ENCODE data around the gene PIGN.

The PIGN gene

DNA sequence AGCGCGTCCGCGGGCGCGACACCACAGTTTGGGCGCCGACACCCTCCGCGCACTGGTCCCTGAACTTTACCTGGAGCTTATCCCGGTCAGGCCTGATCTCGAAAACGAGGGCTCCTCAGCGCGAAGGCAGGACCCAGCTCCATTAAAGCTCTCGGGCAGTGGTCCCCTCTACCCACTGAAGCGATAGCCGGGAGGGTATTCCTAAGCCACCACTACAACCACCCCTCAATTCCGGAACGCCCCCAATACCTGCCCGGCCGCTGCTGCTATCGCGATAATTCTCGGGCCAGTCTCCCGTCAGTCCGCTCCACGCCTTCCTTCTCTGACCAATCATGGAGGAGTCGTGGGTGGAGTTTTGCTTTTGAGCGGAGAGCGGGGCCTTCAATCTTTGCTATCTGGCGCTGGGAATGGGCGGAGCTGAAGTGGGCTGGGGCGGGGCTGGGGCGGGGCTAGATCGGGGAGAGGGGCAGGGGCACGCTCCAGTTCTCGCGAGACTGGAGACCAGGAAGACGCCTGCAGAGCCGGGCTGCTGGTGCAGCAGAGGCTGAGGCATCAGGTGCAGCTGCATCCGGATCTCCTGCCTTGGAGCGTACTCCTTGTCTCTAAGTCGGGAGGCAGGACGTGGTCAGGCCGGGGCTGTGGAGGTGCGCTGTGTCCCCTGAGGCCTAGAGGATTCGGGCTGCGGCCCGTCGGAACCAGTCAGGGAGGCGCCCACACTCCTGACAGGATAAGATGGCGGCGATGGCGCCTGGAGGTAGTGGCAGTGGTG is at the start of gene PIGN, which contains the start of gene RELCH:
PIGN (minus strand) TSS at position 283 of the 769 bp plus-strand sequence. CDS start 25,703 bp downstream, outside the sequence.
RELCH (plus strand) TSS at position 482 of the 769 bp plus-strand sequence; CDS start at position 733, 251 bp downstream.
- Mint-ChIP-seq H3K4me1 (peaks cover 55% of the 10 kb centered on the region), H3K36me3 (ENCODE audit: insufficient read depth) (peaks cover 19% of the 10 kb centered on the region)
- DNase-seq (ENCODE audit: low spot score in 2 of 2), result peak; percentile 85 to 94

GRCh38 chr18:62236252-62236651 is 49.4 kb upstream of the PIGN start:
- no peak overlapping the region for H3K4me3 Mint-ChIP-seq
- no peaks in the 10 kb centered on the region for H3K27me3 Mint-ChIP-seq
- H3K27ac Mint-ChIP-seq (ENCODE audit: low read depth), result peak overlapping the region; percentile 47
- H3K4me1 Mint-ChIP-seq, result peaks cover 25% of the 10 kb centered on the region
- peaks cover 24% of the 10 kb centered on the region for H3K36me3 Mint-ChIP-seq (ENCODE audit: insufficient read depth)
- H3K9me3 Mint-ChIP-seq, result no peaks in the 10 kb centered on the region
- ATAC-seq (replicated peaks; ENCODE audit: extremely low read depth, poor library complexity, severe bottlenecking) (no peak), DNase-seq (ENCODE audit: low spot score in 2 of 2) (no peak)

More for the DNA sequence above, at the start of gene PIGN, which contains the start of gene RELCH:
- peak within 1 kb of the TSS; percentile 98 for H3K27ac Mint-ChIP-seq (ENCODE audit: low read depth)
- H3K4me3 Mint-ChIP-seq, result peak within 1 kb of the TSS; percentile 100
- no peaks in the 10 kb centered on the region for H3K27me3 Mint-ChIP-seq
- H3K9me3 Mint-ChIP-seq, result no peaks in the 10 kb centered on the region
- ATAC-seq (replicated peaks; ENCODE audit: extremely low read depth, poor library complexity, severe bottlenecking), result peak; percentile 95

GRCh38 chr18:62226047-62226446 is 39.2 kb upstream of the PIGN start:
- Mint-ChIP-seq H3K36me3 (ENCODE audit: insufficient read depth) (peaks cover 42% of the 10 kb centered on the region), H3K4me3 (no peak overlapping the region), H3K9me3 (no peaks in the 10 kb centered on the region), H3K27ac (ENCODE audit: low read depth) (no peak overlapping the region), H3K27me3 (no peaks in the 10 kb centered on the region), H3K4me1 (no peaks in the 10 kb centered on the region)
- ATAC-seq (replicated peaks; ENCODE audit: extremely low read depth, poor library complexity, severe bottlenecking), result no peak
- no peak for DNase-seq (ENCODE audit: low spot score in 2 of 2)

DNA sequence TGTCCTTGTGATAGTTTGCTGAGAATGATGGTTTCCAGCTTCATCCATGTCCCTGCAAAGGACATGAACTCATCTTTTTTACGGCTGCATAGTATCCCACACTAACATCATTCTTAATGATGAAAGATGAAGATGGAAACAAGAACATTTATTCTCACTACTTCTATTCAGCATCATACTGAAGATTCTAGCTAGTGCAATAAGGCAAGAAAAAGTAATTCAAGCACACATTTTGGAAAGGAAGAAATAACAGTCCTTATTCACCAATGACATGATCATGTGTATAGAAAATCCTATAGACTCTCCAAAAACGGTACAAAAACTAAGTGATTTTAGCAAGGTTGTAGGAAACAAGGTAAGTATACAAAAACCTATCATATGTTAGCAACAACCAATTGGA is 37.4 kb upstream of the PIGN start:
- Mint-ChIP-seq H3K4me3 (no peak overlapping the region), H3K36me3 (ENCODE audit: insufficient read depth) (peaks cover 31% of the 10 kb centered on the region), H3K9me3 (no peaks in the 10 kb centered on the region), H3K27ac (ENCODE audit: low read depth) (no peak overlapping the region), H3K4me1 (no peaks in the 10 kb centered on the region), H3K27me3 (no peaks in the 10 kb centered on the region)
- DNase-seq (ENCODE audit: low spot score in 2 of 2) (no peak), ATAC-seq (replicated peaks; ENCODE audit: extremely low read depth, poor library complexity, severe bottlenecking) (no peak)

- ATAC-seq (replicated peaks; ENCODE audit: extremely low read depth, poor library complexity, severe bottlenecking), result no peak
- Mint-ChIP-seq H3K4me1 (peaks cover 23% of the 10 kb centered on the region), H3K27ac (ENCODE audit: low read depth) (no peak overlapping the region), H3K36me3 (ENCODE audit: insufficient read depth) (peaks cover 12% of the 10 kb centered on the region), H3K9me3 (no peaks in the 10 kb centered on the region), H3K27me3 (no peaks in the 10 kb centered on the region), H3K4me3 (no peak overlapping the region)
- no peak for DNase-seq (ENCODE audit: low spot score in 2 of 2)
Observed at GRCh38 chr18:62214790-62215189, 27.9 kb upstream of the PIGN start.

DNA sequence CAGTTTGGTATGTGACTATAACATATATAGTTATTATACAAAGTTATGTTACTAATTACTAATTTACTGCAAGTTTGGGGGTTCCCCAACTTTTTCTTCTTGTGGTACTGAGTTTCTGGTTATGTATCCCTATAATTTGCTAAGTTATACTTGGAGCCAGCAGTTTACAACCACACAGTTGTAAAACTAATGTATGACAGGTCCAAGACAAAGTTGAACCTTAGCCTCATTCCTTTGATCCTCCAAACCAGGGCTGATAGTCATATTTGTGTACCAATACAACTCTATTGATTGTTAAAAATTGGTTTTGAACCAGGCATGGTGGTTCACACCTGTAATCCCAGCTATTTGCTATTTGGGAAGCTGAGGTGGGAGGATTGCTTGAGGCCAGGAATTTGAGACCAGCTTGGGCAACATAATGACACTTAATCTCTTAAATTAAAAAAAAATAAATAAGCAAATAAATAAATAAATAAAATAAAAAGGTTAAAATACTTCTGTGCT is 24.5 kb upstream of the PIGN start:
- Mint-ChIP-seq H3K36me3 (ENCODE audit: insufficient read depth) (peaks cover 12% of the 10 kb centered on the region), H3K4me1 (peaks cover 52% of the 10 kb centered on the region), H3K27ac (ENCODE audit: low read depth) (no peak overlapping the region), H3K9me3 (no peaks in the 10 kb centered on the region), H3K4me3 (no peak overlapping the region), H3K27me3 (no peaks in the 10 kb centered on the region)
- DNase-seq (ENCODE audit: low spot score in 2 of 2) (no peak), ATAC-seq (replicated peaks; ENCODE audit: extremely low read depth, poor library complexity, severe bottlenecking) (no peak)

GRCh38 chr18:62210138-62210537 is 23.3 kb upstream of the PIGN start:
- H3K36me3 Mint-ChIP-seq (ENCODE audit: insufficient read depth), result peaks cover 12% of the 10 kb centered on the region
- peaks cover 55% of the 10 kb centered on the region for H3K4me1 Mint-ChIP-seq
- H3K4me3 Mint-ChIP-seq, result no peak overlapping the region
- no peak overlapping the region for H3K27ac Mint-ChIP-seq (ENCODE audit: low read depth)
- ATAC-seq (replicated peaks; ENCODE audit: extremely low read depth, poor library complexity, severe bottlenecking) (no peak), DNase-seq (ENCODE audit: low spot score in 2 of 2) (no peak)
- no peaks in the 10 kb centered on the region for H3K9me3 Mint-ChIP-seq
- H3K27me3 Mint-ChIP-seq, result no peaks in the 10 kb centered on the region

GRCh38 chr18:62209046-62209445 is 22.2 kb upstream of the PIGN start:
- Mint-ChIP-seq H3K9me3 (no peaks in the 10 kb centered on the region), H3K27ac (ENCODE audit: low read depth) (no peak overlapping the region), H3K4me3 (no peak overlapping the region), H3K36me3 (ENCODE audit: insufficient read depth) (peaks cover 7% of the 10 kb centered on the region), H3K4me1 (peaks cover 50% of the 10 kb centered on the region), H3K27me3 (no peaks in the 10 kb centered on the region)
- ATAC-seq (replicated peaks; ENCODE audit: extremely low read depth, poor library complexity, severe bottlenecking) (no peak), DNase-seq (ENCODE audit: low spot score in 2 of 2) (no peak)

- H3K27me3 Mint-ChIP-seq, result no peaks in the 10 kb centered on the region
- no peak overlapping the region for H3K27ac Mint-ChIP-seq (ENCODE audit: low read depth)
- ATAC-seq (replicated peaks; ENCODE audit: extremely low read depth, poor library complexity, severe bottlenecking) (no peak), DNase-seq (ENCODE audit: low spot score in 2 of 2) (no peak)
- H3K36me3 Mint-ChIP-seq (ENCODE audit: insufficient read depth), result no peaks in the 10 kb centered on the region
- no peak overlapping the region for H3K4me3 Mint-ChIP-seq
- H3K9me3 Mint-ChIP-seq, result no peaks in the 10 kb centered on the region
- H3K4me1 Mint-ChIP-seq, result peaks cover 54% of the 10 kb centered on the region
Observed at GRCh38 chr18:62206593-62206992, 19.7 kb upstream of the PIGN start.

DNA sequence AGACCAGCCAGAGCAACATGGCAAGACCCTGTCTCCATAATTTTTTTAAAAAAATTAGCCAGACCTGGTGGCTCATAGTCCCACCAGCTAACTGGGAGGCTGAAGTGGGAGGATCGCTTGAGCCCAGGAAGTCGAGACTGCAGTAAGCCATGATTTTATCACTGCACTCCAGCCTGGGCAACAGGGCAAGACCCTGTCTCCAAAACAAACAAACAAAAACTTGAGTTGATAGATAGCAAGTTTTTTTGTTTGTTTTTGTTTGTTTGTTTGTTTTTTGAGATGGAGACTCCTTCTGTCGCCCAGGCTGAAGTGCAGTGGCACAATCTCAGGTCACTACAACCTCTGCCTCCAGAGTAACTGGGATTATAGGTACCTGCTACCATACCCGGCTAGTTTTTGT is 19.0 kb upstream of the PIGN start:
- ATAC-seq (replicated peaks; ENCODE audit: extremely low read depth, poor library complexity, severe bottlenecking) (no peak), DNase-seq (ENCODE audit: low spot score in 2 of 2) (no peak)
- no peak overlapping the region for H3K27ac Mint-ChIP-seq (ENCODE audit: low read depth)
- H3K36me3 Mint-ChIP-seq (ENCODE audit: insufficient read depth), result no peaks in the 10 kb centered on the region
- peaks cover 54% of the 10 kb centered on the region for H3K4me1 Mint-ChIP-seq
- H3K9me3 Mint-ChIP-seq, result no peaks in the 10 kb centered on the region
- no peak overlapping the region for H3K4me3 Mint-ChIP-seq
- no peaks in the 10 kb centered on the region for H3K27me3 Mint-ChIP-seq

DNA sequence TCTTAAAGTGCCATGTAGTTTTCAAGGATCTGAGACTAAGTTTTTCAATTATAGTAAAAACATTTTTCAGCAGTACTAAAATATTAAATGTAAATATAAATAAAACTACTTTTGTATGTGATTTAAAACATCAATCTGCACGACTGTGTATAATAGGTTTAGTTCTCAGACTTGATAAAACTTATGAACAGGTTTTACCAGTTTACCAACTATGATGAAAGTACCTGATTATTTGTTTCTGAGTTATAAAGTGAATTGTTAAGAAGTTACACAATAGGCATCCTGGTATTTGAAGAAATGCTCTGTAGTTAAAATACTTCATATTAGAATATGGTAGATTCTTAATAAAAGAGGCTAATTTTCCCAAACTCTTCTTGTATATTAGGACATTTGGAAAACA is 15.0 kb upstream of the PIGN start:
- ATAC-seq (replicated peaks; ENCODE audit: extremely low read depth, poor library complexity, severe bottlenecking), result no peak
- Mint-ChIP-seq H3K4me1 (peaks cover 52% of the 10 kb centered on the region), H3K27ac (ENCODE audit: low read depth) (no peak overlapping the region), H3K9me3 (no peaks in the 10 kb centered on the region), H3K27me3 (no peaks in the 10 kb centered on the region), H3K4me3 (no peak overlapping the region), H3K36me3 (ENCODE audit: insufficient read depth) (no peaks in the 10 kb centered on the region)
- DNase-seq (ENCODE audit: low spot score in 2 of 2), result no peak

DNA sequence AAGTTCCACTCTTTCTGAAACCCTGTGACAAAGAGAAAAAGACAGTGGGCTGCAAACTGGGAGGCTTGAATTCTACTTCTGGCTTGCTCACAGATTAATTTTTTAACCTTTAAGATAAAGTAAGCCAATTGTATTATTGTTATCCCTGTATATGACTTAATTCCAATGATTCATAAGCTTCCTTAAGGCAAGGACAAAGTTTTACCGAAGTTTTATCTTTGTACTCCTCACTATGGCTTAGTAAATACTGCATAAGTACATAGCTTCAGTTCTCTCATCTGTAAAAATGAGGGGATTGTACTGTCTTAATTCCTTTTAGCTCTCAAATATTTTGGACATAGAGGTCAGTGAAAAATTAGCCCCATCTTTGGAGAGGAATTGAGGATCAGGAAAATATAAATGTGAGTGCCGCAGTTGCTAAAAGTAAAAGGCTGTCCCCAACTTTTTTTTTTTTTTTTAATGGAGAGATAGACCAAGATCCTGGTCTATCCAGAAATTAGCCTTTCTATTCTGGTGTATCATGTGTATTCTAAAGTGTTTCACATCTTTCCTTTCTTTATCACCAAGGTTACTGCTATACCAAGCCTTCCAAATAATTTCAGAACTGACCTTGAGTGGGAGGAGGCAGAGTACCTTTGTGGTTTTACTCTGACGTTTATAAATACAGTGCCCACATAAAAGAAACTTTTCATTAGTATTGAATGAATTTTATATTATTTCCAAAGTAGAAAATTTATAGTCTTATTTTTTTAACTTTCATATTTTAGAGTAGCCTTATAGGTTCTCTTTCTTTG is 13.5 kb upstream of the PIGN start:
- DNase-seq (ENCODE audit: low spot score in 2 of 2) (no peak), ATAC-seq (replicated peaks; ENCODE audit: extremely low read depth, poor library complexity, severe bottlenecking) (no peak)
- H3K4me1 Mint-ChIP-seq, result peaks cover 60% of the 10 kb centered on the region
- peaks cover 5% of the 10 kb centered on the region for H3K36me3 Mint-ChIP-seq (ENCODE audit: insufficient read depth)
- H3K9me3 Mint-ChIP-seq, result no peaks in the 10 kb centered on the region
- H3K27ac Mint-ChIP-seq (ENCODE audit: low read depth), result no peak overlapping the region
- H3K4me3 Mint-ChIP-seq, result no peak overlapping the region
- no peaks in the 10 kb centered on the region for H3K27me3 Mint-ChIP-seq

Measured in central memory CD8-positive, alpha-beta T cell (primary cell).